Medulla oblongata (tissue), 1 donor: Measurements from ENCODE around the gene CYP1A1.
"Not testable (repeated sequence)": the region's sequence is repeated elsewhere in the genome, so short reads cannot be mapped to it uniquely, and the experiment has no call there.

Experiments
- DNase-seq: peaks from one replicate; pipeline ENCODE4 v3.0.0-alpha.2; 2015; ENCODE audit errors: extremely low spot score

CYP1A1 gene

DNA sequence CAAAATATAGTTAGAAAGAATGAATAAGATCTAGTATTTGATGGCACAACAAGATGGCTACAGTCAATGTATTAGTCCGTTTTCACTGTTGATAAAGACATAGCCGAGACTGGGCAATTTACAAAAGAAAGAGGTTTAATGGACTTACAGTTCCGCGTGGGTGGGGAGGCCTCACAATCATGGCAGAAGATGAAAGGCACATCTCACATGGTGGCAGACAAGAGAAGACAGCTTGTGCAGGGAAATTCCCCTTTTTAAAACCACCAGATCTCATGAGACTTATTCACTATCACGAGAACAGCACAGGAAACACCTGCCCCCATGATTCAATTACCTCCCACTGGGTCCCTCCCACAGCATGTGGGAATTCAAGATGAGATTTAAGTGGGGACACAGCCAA is 12.9 kb upstream of the CYP1A1 start:
- DNase-seq: not testable (repeated sequence)

DNA sequence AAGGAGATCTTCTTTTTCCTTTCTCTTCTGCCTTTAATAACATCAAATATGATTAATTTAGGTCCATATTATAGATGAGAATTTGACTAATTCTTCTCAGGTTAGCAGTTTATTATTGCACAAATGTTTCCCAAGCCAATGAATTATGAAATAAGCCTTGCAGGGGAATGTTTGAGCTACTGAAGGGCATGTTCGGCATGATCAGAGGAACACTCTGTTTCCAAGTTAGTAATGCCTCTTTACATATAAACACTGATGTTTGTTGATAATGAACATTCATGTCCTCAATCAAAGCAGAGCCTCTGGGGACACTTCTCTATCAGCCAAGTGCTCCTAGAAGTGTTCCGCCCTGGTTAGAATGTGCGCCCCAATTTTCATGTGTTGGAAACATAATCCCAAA is 10.0 kb upstream of the CYP1A1 start:
- DNase-seq: no peak

DNA sequence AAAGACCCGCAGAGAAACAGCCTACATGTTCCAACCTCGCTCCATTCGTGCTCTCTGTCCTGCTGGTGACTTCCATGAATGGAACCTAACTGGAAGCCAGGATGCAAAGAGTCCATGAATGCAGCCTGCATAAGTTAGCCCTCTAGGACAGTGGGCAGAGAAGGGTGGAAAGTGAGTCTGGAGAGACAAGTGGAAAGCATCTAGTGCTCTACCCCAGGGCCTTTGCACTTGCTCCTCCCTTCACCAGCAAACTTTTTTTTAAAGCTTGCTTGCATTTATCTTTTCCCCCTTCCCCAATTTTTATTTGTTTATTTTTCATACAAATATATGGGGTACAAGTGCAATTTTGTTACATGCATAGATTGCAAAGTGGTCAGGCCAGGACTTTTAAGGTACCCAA is 7.9 kb upstream of the CYP1A1 start:
- no peak for DNase-seq

DNA sequence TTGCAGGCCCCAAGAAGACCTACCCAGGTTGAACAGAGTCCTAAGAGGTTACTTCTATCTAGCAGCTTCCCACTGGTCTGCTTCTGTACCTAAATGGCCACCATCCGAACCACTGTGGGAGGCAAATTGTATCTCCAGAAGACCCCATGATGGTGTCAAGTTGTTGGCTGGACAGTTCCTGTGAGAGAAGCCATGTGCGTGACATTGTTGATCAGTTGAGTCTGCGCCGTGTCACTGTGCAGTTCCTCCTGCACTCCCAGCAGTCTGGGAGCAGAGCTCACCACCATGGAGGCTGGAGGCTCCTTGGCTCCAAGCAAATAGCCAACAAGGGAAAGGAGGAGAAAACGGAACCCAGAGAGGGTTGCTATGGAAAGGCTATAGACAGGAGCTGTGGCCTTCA is 7.5 kb upstream of the CYP1A1 start:
- DNase-seq: no peak

DNA sequence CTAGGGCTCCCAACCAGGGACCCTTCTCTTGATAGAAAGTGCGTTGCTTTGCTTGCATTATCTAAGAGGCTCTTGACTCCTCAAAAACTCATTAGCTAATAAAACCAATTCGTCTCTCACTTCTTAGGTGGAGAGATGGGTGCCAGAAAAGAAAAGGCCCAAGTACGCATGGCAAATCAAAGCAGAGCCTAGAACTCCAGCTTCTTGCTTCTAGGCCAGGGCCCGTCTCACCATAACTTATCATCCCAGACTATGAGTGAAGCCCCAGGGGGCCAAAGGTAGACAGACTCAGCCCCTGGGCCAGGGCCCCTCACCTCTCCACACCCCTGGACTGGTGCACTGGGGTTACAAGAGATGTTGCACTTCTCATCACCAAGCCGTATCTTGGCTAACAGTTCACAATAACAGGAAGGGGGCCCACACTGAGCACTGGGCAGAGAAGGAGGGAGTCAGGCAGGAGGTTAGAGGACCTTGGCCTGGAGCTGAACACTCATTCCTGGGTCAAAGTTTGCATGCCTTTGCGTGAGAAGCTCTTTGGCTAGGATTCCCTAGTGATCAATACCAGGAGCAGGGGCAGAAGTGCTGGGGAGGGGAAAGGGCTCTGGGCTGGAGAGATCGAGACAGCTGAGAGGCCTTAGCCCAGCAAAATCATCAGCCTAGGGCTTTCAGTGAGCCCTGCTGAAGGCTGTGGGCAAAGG is 5.4 kb upstream of the CYP1A1 start:
- DNase-seq: no peak

DNA sequence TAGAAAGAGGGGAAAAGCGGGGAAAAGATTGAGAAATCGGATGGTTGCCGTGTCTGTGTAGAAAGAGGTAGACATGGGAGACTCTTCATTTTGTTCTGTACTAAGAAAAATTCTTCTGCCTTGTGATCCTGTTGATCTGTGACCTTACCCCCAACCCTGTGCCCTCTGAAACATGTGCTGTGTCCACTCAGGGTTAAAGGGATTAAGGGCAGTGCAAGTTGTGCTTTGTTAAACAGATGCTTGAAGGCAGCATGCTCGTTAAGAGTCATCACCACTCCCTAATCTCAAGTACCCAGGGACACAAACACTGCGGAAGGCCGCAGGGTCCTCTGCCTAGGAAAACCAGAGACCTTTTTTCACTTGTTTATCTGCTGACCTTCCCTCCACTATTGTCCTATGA is 4.0 kb upstream of the CYP1A1 start:
- not testable (repeated sequence) for DNase-seq

DNA sequence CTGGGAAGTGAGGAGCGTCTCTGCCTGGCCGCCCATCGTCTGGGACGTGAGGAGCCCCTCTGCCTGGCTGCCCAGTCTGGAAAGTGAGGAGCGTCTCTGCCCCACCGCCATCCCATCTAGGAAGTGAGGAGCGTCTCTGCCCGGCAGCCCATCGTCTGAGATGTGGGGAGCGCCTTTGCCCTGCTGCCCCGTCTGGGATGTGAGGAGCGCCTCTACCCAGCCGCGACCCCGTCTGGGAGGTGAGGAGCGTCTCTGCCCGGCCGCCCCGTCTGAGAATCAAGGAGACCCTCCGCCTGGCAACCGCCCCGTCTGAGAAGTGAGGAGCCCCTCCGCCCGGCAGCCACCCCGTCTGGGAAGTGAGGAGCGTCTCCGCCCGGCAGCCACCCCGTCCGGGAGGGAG is 3.4 kb upstream of the CYP1A1 start:
- DNase-seq: not testable (repeated sequence)

DNA sequence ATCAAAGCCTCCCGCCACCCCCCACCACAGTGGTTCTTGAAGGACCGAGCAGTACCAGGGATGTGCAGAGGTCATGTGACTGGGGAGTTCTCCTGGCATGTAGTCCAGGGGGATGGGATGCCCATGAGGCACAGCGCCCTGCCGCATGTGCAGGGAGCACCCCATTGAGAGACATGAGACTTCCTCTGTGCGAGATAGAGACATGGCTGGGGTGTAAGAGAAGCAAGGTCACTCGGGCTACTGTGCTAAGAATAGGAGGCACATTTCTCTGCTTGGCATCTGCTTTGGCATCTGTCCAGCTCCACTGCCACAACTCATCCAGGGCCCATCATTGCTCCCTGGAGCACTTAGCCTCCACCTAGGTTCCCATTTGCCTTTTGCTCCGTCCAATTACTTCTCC is 2.4 kb upstream of the CYP1A1 start:
- no peak for DNase-seq

DNA sequence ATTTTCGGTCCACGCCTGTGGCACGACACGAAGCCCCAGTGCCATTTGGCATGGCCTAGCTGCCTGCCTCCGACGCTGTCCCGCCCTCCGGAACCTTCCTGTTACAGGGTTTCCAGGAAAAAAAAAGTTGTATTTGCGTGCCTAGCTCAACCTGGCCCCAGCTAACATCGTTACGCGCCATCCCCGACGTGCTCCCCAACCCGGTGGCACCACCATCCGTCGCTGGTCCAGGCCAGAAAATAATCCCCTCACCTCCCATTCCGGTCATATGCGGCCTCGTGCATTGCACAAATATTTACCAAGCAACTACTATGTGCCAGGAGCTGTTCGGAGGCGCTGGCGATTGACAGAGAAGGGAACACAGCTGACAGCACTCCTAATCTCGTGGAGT is 1.4 kb upstream of the CYP1A1 start:
- DNase-seq: no peak

DNA sequence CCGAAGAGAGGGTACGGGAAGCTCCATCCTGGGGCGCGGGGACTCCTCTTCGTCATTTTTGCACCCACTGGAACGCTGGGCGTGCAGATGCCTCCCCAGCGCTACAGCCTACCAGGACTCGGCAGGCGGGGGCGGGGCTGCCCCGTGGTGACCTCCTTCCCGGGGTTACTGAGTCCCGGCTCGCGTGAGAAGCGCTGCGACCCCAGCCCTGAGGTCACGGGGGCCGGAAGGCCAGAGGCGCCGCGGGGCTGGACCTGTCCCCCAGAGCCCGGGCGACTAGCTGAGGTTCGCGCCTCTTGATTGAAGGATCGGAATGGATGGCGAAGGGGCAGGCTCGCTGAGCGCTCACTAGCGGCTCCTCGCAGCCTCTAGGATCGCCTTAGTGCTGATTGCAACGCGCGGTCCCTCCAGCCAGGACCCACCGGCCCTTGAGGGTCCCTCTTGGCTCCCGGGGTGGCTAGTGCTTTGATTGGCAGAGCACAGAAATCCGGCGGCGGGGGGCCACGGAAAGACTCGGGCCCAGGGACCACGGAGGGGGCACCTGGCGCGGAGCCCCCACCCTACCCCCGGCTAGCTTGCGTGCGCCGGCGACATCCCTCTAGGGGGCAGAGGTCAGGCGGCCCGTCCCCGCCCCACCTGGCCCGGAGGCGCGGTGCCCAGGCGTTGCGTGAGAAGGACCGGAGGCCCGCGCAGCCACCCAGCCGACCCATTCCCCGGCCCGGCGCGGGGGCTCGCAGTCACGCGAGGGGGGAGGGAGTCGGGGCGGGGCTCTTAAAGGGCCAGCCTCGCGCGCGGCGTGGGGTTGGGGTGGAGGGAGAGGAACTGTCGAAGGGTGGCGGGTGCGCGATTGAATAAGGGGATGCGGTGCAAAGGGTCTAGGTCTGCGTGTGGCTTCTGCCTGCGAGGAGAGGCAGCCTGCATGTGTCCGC is 781 bp upstream of the CYP1A1 start:
- DNase-seq: no peak

DNA sequence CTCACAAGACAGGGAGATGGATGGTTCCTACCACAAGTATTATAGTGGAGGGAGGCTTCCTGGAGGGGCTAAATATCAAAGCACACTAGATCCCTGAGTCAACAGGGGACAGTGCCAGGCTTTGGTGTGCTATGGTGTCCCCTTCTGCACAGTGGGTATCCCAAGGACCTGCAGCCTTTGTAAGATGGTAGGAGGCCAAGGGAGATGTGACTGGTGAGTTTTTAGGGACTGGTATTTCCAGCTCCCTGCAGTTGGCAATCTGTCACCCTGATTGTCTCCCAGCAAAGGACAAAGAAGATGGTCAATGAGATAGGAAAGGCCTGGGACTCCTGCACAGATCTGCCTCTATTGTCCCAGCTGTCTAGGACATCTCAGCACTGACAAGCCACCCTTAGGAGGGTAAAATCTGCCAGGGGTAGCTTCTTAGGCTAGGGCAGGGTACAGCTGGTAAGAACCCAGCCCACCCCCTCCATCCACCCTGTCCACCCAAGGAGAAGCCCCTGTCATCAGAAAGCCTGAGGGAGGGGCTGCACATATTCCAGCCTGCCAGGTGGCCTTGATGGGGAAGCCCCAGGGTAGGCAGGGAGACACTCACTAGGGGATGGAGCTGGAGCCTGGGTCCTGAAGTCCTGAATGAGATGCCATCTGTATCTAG is 631 bp downstream of the CYP1A1 start:
- DNase-seq: no peak

DNA sequence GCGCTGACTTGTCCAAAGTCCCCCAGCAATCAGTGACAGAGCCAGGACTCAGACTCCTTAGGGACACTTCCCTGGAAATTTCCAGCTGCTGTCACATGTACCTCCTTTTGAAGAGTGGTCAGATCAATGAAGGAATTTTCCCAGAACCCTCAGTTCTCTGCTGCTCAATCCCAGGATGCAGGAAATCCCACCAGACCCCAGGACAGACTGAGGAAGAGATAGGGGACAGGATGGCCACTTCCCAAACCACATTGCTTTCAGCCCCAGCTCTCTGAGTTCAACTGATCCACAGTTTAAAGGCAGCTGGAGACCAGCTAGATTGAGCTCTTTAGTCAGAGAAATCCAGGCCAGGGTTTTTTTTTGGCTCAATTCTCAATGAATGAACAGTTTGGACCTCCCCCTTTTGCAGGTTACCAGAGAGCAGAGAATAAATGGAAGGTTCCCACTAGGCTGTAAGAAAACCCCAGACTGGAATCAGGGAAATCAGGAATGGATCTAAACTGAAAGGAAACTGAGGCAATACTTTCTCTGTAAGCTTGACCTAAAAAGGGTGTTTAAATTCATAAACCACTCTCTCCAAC is 1.5 kb downstream of the CYP1A1 start:
- DNase-seq: peak; percentile 74

DNA sequence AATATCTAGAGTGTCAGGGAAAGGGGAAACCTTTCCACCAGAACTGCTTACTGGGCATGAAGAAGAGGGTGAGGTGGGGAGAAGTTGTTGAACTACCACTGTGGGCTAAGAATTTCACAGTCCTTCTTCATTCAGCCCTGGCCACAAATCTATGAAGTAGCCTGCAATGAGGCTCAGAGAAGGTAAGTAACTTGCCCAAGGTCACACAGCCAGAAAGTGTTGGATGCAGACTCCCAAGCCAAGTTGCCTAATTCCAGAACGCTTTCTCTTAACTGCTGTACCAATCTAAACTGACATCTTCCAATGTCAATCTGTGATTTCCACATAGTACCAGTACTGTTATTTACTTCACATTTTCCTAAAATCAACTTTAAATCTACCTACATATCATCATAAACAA is 2.1 kb downstream of the CYP1A1 start:
- no peak for DNase-seq

DNA sequence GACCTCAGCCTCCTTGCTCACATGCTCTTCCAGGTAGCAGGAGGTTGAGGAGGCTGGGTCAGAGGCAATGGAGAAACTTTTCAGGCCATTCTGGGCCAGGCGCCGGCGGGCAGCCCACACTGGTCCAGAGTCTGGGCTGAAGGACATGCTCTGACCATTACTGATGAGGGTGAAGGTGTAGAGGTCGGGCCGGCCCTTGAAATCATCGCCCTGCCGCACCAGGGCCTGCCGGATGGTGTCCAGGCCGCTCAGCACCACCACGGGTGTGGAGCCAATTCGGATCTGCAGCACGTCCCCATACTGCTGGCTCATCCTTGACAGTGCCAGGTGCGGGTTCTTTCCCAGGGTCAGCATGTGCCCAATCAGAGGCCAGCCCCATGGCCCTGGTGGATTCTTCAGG is 2.7 kb downstream of the CYP1A1 start:
- no peak for DNase-seq

DNA sequence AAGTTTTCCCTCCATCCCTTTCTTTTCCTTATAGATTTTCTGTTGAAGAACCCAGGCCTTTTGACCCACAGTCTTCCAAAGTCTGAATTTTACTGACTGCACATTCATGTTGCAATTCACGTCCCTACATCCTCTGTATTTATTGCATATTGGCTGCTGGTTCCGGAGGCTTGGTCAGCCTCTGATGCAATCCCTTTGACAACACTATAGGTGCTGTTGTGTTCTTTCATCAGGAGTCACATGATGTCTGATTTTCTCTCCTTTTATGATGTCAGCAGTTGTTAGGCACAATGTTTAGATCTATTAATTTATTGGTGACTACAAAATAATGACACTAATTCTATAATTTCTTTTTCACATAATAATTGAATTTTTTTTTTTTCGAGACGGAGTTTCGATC is 8.7 kb downstream of the CYP1A1 start:
- no peak for DNase-seq

DNA sequence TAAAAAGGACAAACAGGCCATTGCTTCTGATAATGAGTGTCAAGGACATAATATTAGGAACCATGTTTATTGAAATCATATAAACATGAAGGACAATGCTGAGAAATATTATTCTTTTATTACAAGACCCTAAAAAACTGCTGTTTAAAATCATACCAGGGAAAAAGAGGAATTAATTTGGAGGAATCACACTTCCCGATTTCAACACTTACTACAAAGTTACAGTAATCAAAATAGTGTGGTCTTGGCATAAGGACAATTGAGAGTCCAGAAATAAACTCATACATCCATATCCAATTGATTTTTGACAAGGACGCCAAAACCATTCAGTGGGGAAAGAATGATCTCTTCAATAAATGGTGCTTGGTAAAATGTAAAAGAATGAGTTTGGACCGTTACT is 13.0 kb downstream of the CYP1A1 start:
- DNase-seq: no peak

DNA sequence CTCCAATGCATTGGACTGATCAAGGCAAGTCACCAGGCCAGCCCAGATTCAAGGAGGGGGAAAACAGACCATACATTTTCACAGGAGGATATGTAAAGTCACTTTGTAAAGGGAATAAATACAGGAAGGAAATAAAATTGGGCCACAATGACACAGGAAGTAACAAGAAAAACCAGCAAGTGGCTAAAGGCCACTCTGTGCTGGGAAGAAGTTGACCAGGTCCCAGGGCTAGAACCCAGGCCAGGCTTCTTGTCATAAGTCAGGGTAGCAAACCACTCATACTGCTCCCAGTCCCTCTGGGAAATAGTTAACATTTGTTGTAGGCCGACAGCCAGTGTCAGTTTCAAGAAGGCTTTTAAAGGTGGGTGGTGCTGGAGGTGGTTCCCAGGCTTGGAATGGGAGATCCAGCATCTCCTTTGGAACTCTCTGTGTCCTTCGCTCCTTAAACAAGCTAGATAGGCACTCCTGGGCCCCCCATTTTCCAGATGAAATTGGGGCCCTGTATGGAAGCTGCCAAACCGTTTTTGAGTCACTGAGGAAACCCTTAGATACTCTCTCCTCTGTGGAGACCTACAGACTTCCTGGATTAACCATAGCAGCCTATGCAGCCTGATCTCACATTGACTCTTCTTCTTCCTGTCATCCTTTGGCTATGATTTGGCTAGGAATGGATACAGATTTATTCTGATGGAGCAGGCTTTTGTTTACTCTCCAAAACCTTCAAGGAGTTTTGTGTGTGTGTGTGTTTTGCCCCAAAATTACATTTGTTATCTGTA is 14.8 kb downstream of the CYP1A1 start:
- no peak for DNase-seq

DNA sequence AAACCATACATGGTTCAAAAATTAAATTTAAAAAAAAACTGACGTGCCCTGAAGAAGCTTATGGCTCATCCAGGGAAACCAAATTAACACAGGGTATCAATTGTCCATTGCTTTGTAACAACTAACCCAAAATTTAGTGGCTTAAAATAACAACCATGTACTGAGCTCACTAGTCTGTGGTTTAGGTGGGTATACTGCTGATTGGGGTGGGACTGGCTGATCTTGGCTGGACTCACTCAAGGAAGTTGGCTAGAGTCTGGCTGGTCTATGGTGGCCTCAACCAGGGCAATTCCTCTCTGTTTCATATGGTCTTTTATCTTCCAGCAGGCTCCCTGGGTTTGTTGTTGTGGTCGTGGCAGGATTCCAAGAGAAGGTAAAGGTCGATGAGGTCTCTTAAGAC is 15.4 kb downstream of the CYP1A1 start:
- no peak for DNase-seq

DNA sequence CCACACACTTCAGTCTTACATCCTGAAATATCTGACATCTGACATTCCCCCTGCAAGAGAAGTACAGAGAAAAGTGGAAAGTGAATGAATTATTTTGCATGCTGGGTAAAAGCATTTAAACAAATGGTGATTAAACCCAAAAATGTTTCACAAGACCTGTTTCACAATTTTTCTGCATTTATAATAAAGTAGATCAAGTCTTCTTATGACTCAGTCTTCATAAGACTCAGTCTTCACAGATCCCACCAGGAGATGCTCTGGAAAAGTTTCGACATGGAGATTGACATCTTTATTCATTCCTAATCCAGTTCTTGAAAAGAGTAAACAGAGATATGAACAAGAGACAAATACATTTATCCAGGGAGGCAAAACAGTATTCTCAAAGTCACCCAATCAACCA is 16.3 kb downstream of the CYP1A1 start:
- no peak for DNase-seq

DNA sequence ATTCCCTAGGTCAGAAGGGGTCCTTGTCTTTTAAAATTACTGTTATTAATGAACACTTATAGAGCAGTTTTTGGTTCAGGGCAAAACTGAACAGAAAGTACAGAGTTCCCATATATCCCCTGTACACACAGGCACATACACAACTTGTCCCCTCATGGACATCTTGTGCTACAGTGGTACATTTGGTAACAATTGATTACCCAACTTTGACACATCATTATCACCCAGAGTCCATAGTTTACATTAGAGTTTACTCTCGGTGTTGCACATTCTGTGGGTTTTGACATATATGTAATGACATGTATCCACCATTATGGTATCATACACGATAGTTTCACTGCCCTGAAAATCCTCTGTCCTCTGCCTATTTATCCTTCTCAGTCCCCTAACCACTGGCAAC is 28.5 kb downstream of the CYP1A1 start:
- no peak for DNase-seq

DNA sequence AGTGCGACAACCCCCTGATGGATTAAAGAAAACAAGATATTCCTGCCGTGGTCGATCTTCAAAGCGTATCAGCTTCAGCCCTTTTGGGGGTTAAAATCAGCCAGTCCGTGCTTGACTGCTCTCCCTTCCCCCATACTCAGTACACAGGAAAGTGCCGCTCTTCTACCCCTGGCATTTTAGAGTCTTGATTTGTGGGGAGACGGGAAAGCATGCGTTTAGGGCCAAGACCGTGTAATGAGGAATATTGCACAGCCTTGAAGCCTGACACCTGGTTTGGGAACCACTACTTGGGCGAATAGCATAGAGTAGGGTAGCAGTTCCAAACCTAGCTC is 29.0 kb downstream of the CYP1A1 start:
- DNase-seq: no peak
